ENCODE measurements around the gene FFAR3.

The FFAR3 gene, protein sequence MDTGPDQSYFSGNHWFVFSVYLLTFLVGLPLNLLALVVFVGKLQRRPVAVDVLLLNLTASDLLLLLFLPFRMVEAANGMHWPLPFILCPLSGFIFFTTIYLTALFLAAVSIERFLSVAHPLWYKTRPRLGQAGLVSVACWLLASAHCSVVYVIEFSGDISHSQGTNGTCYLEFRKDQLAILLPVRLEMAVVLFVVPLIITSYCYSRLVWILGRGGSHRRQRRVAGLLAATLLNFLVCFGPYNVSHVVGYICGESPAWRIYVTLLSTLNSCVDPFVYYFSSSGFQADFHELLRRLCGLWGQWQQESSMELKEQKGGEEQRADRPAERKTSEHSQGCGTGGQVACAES

DNA sequence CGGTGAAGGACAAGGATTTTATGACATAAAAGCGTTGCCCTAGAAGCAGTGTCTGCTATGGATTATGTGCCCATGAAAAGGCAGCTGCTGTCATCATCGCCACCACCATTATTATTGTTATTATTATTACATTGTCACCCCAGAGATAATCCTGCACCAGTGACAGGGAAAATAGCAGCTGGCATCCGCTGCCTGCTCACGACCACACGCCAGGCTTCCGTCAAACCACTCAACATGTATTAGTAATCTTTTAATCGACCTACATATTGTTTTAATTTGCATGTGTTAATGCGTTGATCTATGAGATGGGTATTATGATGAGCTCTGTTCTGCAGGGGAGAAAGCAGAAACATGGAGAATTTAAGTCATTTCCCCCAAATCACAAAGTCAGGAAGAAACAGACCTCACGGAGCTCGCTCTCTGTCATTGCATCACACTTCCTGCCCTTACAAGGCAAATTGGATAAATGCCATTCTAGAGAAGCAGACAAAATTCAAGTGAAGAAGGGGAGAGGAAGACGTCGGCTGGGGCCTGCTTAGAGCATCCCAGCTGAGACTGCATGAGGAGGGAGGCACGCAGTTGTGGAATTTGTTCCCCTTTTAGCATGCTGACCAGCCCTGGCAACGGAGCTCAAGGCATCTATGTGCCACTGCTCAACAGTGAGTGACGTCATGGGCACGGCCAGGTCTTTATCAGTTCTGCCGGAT, at the start of gene FFAR3:
FFAR3 (plus strand) TSS at position 594 of the 707 bp plus-strand sequence. CDS start 431 bp downstream, outside the sequence.
- Histone ChIP-seq H4K20me1 (ENCODE audit: insufficient read depth, low read length) (no peaks in the 10 kb centered on the region), H2AFZ (ENCODE audit: low read length) (no peak within 1 kb of the TSS), H3K4me2 (ENCODE audit: low read depth, low read length) (no peak within 1 kb of the TSS), H3K27ac (ENCODE audit: low read length) (no peak within 1 kb of the TSS), H3K9me2 (replicated peaks; ENCODE audit: insufficient read depth, low read length) (no peaks in the 10 kb centered on the region), H3K36me3 (replicated peaks; ENCODE audit: insufficient read depth, low read length) (no peaks in the 10 kb centered on the region), H3K9ac (ENCODE audit: low read length) (no peak within 1 kb of the TSS), H3F3A (ENCODE audit: insufficient read depth, low read length) (no peaks in the 10 kb centered on the region), H3K9me3 (replicated peaks; ENCODE audit: insufficient read depth, low read length) (no peaks in the 10 kb centered on the region), H3K79me2 (ENCODE audit: low read length) (no peaks in the 10 kb centered on the region), H3K4me1 (ENCODE audit: low read length) (no peaks in the 10 kb centered on the region), H3K4me3 (ENCODE audit: low read length) (no peak within 1 kb of the TSS), H3K27me3 (replicated peaks; ENCODE audit: insufficient read depth, low read length) (peaks cover 47% of the 10 kb centered on the region)
- no peak for DNase-seq
- TF ChIP-seq EZH2phosphoT487 (IDR thresholded peaks at IDR 0.05; ENCODE audit: low read length) (no peak), EZH2 (optimal IDR thresholded peaks at IDR 0.05; ENCODE audit: low read depth, low read length) (no peak)
- TF ChIP-seq, protein P1, sequence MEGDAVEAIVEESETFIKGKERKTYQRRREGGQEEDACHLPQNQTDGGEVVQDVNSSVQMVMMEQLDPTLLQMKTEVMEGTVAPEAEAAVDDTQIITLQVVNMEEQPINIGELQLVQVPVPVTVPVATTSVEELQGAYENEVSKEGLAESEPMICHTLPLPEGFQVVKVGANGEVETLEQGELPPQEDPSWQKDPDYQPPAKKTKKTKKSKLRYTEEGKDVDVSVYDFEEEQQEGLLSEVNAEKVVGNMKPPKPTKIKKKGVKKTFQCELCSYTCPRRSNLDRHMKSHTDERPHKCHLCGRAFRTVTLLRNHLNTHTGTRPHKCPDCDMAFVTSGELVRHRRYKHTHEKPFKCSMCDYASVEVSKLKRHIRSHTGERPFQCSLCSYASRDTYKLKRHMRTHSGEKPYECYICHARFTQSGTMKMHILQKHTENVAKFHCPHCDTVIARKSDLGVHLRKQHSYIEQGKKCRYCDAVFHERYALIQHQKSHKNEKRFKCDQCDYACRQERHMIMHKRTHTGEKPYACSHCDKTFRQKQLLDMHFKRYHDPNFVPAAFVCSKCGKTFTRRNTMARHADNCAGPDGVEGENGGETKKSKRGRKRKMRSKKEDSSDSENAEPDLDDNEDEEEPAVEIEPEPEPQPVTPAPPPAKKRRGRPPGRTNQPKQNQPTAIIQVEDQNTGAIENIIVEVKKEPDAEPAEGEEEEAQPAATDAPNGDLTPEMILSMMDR (IDR thresholded peaks at IDR 0.05; ENCODE audit: low read length) = no peak

DNA sequence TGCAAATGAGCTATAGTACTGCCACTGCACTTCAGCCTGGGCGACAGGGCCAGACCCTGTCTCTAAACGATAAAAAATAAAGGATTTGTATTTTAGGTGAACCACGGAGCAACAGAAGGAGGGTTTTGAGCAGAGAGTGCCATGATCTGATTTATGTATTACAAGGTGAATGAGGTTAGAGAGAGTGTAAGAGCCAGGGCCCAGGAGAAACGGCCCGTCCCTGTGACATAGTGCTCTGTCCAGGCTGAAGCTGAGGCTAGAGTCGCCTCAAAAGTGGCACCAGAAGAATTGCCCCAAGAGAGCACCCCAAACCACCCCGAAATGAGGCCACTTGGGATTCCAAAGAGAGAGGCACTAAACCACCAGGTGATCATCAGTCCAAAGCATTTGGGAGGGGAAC, 49.4 kb upstream of the FFAR3 start:
- Histone ChIP-seq H2AFZ (ENCODE audit: low read length) (no peak overlapping the region), H3K9me2 (replicated peaks; ENCODE audit: insufficient read depth, low read length) (no peaks in the 10 kb centered on the region), H3K27me3 (replicated peaks; ENCODE audit: insufficient read depth, low read length) (peaks cover 33% of the 10 kb centered on the region), H3K9me3 (replicated peaks; ENCODE audit: insufficient read depth, low read length) (no peaks in the 10 kb centered on the region), H4K20me1 (ENCODE audit: insufficient read depth, low read length) (no peaks in the 10 kb centered on the region), H3K36me3 (replicated peaks; ENCODE audit: insufficient read depth, low read length) (no peaks in the 10 kb centered on the region), H3K9ac (ENCODE audit: low read length) (no peak overlapping the region), H3K79me2 (ENCODE audit: low read length) (no peaks in the 10 kb centered on the region), H3K27ac (ENCODE audit: low read length) (no peak overlapping the region), H3K4me1 (ENCODE audit: low read length) (no peaks in the 10 kb centered on the region), H3F3A (ENCODE audit: insufficient read depth, low read length) (no peaks in the 10 kb centered on the region), H3K4me3 (ENCODE audit: low read length) (no peak overlapping the region), H3K4me2 (ENCODE audit: low read depth, low read length) (no peak overlapping the region)
- no peak for DNase-seq
- TF ChIP-seq EZH2 (optimal IDR thresholded peaks at IDR 0.05; ENCODE audit: low read depth, low read length) (no peak), EZH2phosphoT487 (IDR thresholded peaks at IDR 0.05; ENCODE audit: low read length) (no peak)
- TF ChIP-seq, protein P1 (IDR thresholded peaks at IDR 0.05; ENCODE audit: low read length) = no peak

- no peak overlapping the region for H3K4me2 ChIP-seq (ENCODE audit: low read depth, low read length)
- no peaks in the 10 kb centered on the region for H3K9me3 ChIP-seq (replicated peaks; ENCODE audit: insufficient read depth, low read length)
- no peaks in the 10 kb centered on the region for H4K20me1 ChIP-seq (ENCODE audit: insufficient read depth, low read length)
- TF ChIP-seq EZH2 (optimal IDR thresholded peaks at IDR 0.05; ENCODE audit: low read depth, low read length) (no peak), EZH2phosphoT487 (IDR thresholded peaks at IDR 0.05; ENCODE audit: low read length) (no peak)
- TF ChIP-seq, protein P1 (IDR thresholded peaks at IDR 0.05; ENCODE audit: low read length) = no peak
- no peaks in the 10 kb centered on the region for H3K9me2 ChIP-seq (replicated peaks; ENCODE audit: insufficient read depth, low read length)
- no peak for DNase-seq
- H3K79me2 ChIP-seq (ENCODE audit: low read length) = no peaks in the 10 kb centered on the region
- no peaks in the 10 kb centered on the region for H3F3A ChIP-seq (ENCODE audit: insufficient read depth, low read length)
- no peaks in the 10 kb centered on the region for H3K36me3 ChIP-seq (replicated peaks; ENCODE audit: insufficient read depth, low read length)
- no peak overlapping the region for H3K9ac ChIP-seq (ENCODE audit: low read length)
- H3K27me3 ChIP-seq (replicated peaks; ENCODE audit: insufficient read depth, low read length) = peaks cover 37% of the 10 kb centered on the region
- no peak overlapping the region for H2AFZ ChIP-seq (ENCODE audit: low read length)
- H3K4me1 ChIP-seq (ENCODE audit: low read length) = no peaks in the 10 kb centered on the region
- no peak overlapping the region for H3K27ac ChIP-seq (ENCODE audit: low read length)
- H3K4me3 ChIP-seq (ENCODE audit: low read length) = no peak overlapping the region
Observed at GRCh38 chr19:35309481-35310279, 48.6 kb upstream of the FFAR3 start.

Data from MM.1S (cell line).